Ovary (tissue), 10 donors: ENCODE measurements around the gene CSTF3. TPM values are rescaled to one million over a fixed set of nuclear protein-coding genes. Genes with fewer than 3 reads are reported as not detected.

ENCODE experiments used
- DNase-seq, 5 donors: peaks; one replicate each; pipeline ENCODE4 v3.0.0-alpha.2; 2019 to 2020
- H3K27ac ChIP-seq, 2 donors: fragments of 200-600 bp; one replicate each; pipeline versions ENCODE4 v1.5.1 to v1.8.0; 2019 to 2022
- H3K27me3 ChIP-seq: fragments of 200-600 bp; one replicate; pipeline ENCODE4 v1.8.0; 2022
- H3K36me3 ChIP-seq: fragments of 200-600 bp; sonication (generic); one replicate; pipeline ENCODE4 v1.5.1; 2019
- H3K4me1 ChIP-seq: one replicate; pipeline ENCODE4 v1.8.1; 2013; ENCODE audit warnings: mild to moderate bottlenecking, moderate library complexity; ENCODE audit not compliant: insufficient read depth
- H3K4me3 ChIP-seq: fragments of 200-600 bp; sonication (generic); one replicate; pipeline ENCODE4 v1.5.1; 2017
- H3K9me3 ChIP-seq, 2 donors: fragments of 200-600 bp in 1 of 2; sonication (generic) in 1 of 2; one replicate each; pipeline versions ENCODE4 v1.5.1 to v1.8.1; 2013 to 2019; ENCODE audit warnings: mild to moderate bottlenecking in 1 of 2, moderate library complexity in 1 of 2
- EP300 ChIP-seq: sonication (generic); formaldehyde crosslinking; IDR thresholded peaks from one replicate; pipeline ENCODE4 v1.6.1; 2017; ENCODE audit warnings: antibody characterized with exemption
- POLR2A ChIP-seq: fragments of 450-650 bp; IDR thresholded peaks from one replicate; pipeline ENCODE4 v1.6.1; 2017; ENCODE audit warnings: antibody characterized with exemption, mild to moderate bottlenecking, moderate library complexity
- WGBS, 3 donors: extraction: QIAGEN DNeasy Blood & Tissue Kit in 1 of 3; methylation state at CpG; one replicate each; pipeline versions ENCODE4 v1.1.5 to v1.1.7; 2013 to 2017; 5-methylcytosine and 5-hydroxymethylcytosine counted together
- intact Hi-C, 4 donors: fragments of 100-400 bp; cut with DNase I; formaldehyde crosslinking; loops; one replicate each; pipeline versions ENCODE4 v1.11.0 to v1.15.1; 2022 to 2023
- long read RNA-seq, 3 donors: library from polyadenylated mRNA in 2 of 3; unstranded in 2 of 3; transcript quantifications; one replicate each; pipeline ENCODE4 v2.0.0 and lab custom pipeline, GENCODE V29; 2021 to 2026
- polyA plus RNA-seq, 2 donors: library from polyadenylated mRNA; stranded (reverse); fragments of 200-250 nt in 1 of 2; fragments of 350-450 nt in 1 of 2; fragmentation: Illumina TruSeq in 1 of 2; extraction: RNeasy Lipid Tissue Mini Kit (QIAGEN cat#74804) in 1 of 2; gene quantifications; one replicate each; pipeline ENCODE4 v1.2.3, GENCODE V29; 2013 to 2014
- total RNA-seq, 7 donors: library from RNA; depleted of rRNA in 2 of 7; stranded (reverse); fragments of >200 nt in 2 of 7; fragmentation: NEBNext Ultra II Directional in 3 of 7; extraction: Animal tissue kit (Norgen Biotek cat#: 25700) in 3 of 7; gene quantifications; one replicate each; pipeline versions ENCODE4 v1.1.0 to v1.2.4, GENCODE V29; 2016 to 2023
- TF ChIP-seq, protein P1 (sequence below), 3 donors: fragments of 450-650 bp in 2 of 3; fragments of 200-600 bp in 1 of 3; IDR thresholded peaks; one replicate each; pipeline versions ENCODE4 v1.5.1 to v1.8.0; 2016 to 2022; ENCODE audit warnings: antibody characterized with exemption in 3 of 3, mild to moderate bottlenecking in 1 of 3
- donor health status: DM: no; HTN: no; CAD: no; lungs with moderate emphysema.
- donor health status: DM: no; HTN: no; CAD: no.
- donor health status: Bipolar disorder and iron deficiency.
- donor health status: DM: yes; HTN: yes; CAD: no.
- donor health status: DM: no; HTN: no; CAD: no.
- donor health status: DM: yes; HTN: yes; CAD: no.

Gene CSTF3
- 10 to 100 TPM in 6 of 7 donors, 1 to 10 TPM in 1; 7.4 to 28.8 (median 24.8) TPM for total RNA-seq
- polyA plus RNA-seq: 10 to 100 TPM; 13.4 to 23.7 TPM
- long read RNA-seq, donor 1, transcript CSTF3-201 (21 exons, 2,797 nt): major isoform, 7 of 16 reads
- long read RNA-seq, donor 1, partial matches to known transcripts: 4 of 16 reads
- long read RNA-seq, donor 1, other reads (novel, unspliced or antisense): 5 of 16 reads
- long read RNA-seq, donor 2, transcript CSTF3-202 (2 exons, 715 nt): major isoform, 24 of 57 reads
- long read RNA-seq, donor 2, transcript CSTF3-203 (3 exons, 1,132 nt): minor isoform, 10 of 57 reads
- long read RNA-seq, donor 2, transcript CSTF3-201 (21 exons, 2,797 nt): minor isoform, 13 of 57 reads
- long read RNA-seq, donor 2, partial matches to known transcripts: 10 of 57 reads
- long read RNA-seq, donor 2, other reads (novel, unspliced or antisense): 0 of 57 reads
- long read RNA-seq, donor 3, transcript CSTF3-201 (21 exons, 2,797 nt): major isoform, 9 of 13 reads
- long read RNA-seq, donor 3, partial matches to known transcripts: 0 of 13 reads
- long read RNA-seq, donor 3, other reads (novel, unspliced or antisense): 2 of 13 reads

DNA sequence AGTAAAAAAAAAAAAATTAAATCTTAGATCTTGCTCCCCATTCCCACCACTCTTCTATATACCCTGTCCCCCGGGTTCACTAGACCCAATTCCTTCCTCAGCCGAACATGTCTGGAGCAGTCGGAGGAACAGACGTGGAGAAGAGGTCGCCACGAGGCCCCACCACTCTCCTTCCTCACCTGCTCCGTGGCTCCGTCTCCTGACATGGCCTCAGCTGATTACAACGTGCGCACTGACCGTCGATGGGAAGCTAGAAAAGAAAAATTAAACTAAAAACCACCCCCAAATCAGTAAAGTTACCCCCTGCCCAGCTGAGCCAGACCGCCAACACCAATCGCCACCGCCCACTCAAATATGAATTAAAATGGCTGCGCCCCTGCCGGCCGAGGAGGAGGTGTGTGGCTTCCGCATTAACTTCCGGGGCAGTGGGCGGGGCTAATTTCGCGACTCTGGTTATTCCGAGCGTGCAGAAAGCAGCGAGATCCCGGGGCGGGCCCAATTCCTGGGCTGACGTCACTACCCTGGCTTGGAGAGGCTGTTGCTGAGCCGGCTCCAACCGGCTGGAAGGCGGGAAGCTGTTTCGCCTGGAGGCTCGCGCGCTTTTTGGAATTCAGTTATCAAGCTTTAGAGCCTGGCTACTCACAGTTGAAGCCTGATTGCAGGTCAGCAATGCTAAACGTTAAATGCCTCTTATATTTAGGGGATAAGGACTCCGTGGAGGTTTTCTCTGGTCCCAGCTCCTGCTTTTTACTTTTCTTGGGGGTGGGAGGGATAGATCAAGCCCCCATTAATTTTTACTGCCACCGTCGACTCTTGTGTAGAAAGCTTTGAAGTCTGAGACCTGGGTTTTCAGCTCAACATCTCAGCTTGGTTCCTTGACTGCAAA lies at the start of gene CSTF3:
Gene CSTF3, minus strand, starts transcription at position 361 of the 886 bp plus-strand sequence. Its CDS starts 155 bp downstream, at position 206.
- intact Hi-C loops: loop anchor here (2.0 to 10.0 kb wide), 5 partner anchors 93 to 173 kb away; partner anchors contain the start of gene HIPK3 (in 4 of the 4)
- Histone ChIP-seq H3K9me3 (no peaks in the 10 kb centered on the region), H3K4me1 (peaks cover 6% of the 10 kb centered on the region), H3K36me3 (no peaks in the 10 kb centered on the region), H3K27me3 (no peaks in the 10 kb centered on the region), H3K27ac (peak within 1 kb of the TSS; percentile 35 to 58), H3K4me3 (peak within 1 kb of the TSS; percentile 84)
- 2% methylated on average over 40 of the region's 40 CpGs for WGBS, 3 donors
- peak; percentile 100 for DNase-seq
- no peak for TF ChIP-seq EP300
- TF ChIP-seq POLR2A: peak; percentile 71
- TF ChIP-seq, protein P1, sequence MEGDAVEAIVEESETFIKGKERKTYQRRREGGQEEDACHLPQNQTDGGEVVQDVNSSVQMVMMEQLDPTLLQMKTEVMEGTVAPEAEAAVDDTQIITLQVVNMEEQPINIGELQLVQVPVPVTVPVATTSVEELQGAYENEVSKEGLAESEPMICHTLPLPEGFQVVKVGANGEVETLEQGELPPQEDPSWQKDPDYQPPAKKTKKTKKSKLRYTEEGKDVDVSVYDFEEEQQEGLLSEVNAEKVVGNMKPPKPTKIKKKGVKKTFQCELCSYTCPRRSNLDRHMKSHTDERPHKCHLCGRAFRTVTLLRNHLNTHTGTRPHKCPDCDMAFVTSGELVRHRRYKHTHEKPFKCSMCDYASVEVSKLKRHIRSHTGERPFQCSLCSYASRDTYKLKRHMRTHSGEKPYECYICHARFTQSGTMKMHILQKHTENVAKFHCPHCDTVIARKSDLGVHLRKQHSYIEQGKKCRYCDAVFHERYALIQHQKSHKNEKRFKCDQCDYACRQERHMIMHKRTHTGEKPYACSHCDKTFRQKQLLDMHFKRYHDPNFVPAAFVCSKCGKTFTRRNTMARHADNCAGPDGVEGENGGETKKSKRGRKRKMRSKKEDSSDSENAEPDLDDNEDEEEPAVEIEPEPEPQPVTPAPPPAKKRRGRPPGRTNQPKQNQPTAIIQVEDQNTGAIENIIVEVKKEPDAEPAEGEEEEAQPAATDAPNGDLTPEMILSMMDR (IDR thresholded peaks at IDR 0.05): peak; percentile 52 to 93 (median 79)

- Histone ChIP-seq H3K27me3 (no peaks in the 10 kb centered on the region), H3K36me3 (no peaks in the 10 kb centered on the region), H3K4me3 (no peak overlapping the region), H3K4me1 (no peaks in the 10 kb centered on the region), H3K9me3 (no peaks in the 10 kb centered on the region), H3K27ac (no peak overlapping the region)
- TF ChIP-seq, protein P1 (IDR thresholded peaks at IDR 0.05): no peak
- TF ChIP-seq POLR2A: no peak
- TF ChIP-seq EP300: no peak
- 85 to 95% (median 93%) methylated on average over 1 of the region's 1 CpG for WGBS, 3 donors
- intact Hi-C loops: no loop called here
- DNase-seq: no peak
Observed at GRCh38 chr11:33208150-33208549, 46.9 kb upstream of the CSTF3 start.

DNA sequence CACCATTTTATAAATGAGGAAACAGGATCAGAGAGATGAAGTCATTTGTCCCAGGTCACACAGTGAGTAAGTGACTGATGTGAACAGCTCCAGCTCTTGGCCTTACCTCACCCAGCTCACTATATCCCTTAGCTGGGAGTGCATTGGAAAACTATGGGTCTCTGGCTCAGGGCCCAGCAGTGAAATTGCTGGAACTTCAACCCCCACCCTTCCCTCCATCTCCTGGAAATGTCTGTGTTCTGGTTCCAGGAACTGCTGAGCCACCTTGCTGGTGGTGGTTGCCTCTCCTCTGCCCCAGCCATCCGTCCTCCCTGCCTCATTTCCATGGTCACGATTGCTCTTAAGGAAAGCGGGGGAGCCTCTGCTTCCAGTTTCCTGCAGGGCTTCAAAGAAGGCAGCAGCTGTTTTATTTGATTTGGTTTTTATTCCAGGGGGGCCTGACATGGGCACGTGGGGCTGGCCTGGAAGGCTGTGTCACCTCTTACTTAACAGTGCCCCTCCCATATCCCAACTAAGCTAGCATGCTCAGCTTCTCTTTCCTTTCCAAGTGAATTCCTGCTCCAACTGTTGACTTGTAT lies 46.2 kb upstream of the CSTF3 start:
- Histone ChIP-seq H3K27ac (no peak overlapping the region), H3K27me3 (no peaks in the 10 kb centered on the region), H3K9me3 (no peaks in the 10 kb centered on the region), H3K4me3 (no peak overlapping the region), H3K36me3 (no peaks in the 10 kb centered on the region), H3K4me1 (no peaks in the 10 kb centered on the region)
- WGBS, 3 donors: 29 to 41% (median 30%) methylated on average over 4 of the region's 4 CpGs
- intact Hi-C loops: no loop called here
- TF ChIP-seq, protein P1 (IDR thresholded peaks at IDR 0.05): no peak
- TF ChIP-seq EP300 (no peak), POLR2A (no peak)
- peak in 1 of 5 donors; percentile 21 for DNase-seq
